ENCODE results near the gene CARD14.
"Not testable (repeated sequence)": the region's sequence is repeated elsewhere in the genome, so short reads cannot be mapped to it uniquely, and the experiment has no call there.

CARD14 gene

DNA sequence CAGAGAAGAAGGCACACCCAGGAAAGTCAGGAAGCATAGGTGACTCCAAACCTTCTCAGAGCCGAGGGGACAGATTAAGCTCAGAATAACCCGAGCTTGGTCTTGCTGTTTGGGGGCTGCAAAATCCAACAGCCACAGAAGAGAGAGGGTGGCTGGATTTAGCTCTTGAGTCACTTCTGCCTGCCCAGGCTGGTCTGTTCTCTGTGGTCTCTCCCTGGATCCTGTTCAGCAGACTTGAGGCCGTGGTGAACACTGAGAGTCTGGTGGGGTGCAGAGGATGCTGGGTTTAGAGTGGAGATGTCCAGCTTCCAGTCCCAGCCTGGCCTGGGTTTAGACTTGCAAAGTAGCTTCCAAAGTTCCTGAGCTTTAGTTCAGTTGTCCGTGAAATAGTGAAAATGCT, 59.2 kb downstream of the CARD14 start:
- DNase-seq: no peak

DNA sequence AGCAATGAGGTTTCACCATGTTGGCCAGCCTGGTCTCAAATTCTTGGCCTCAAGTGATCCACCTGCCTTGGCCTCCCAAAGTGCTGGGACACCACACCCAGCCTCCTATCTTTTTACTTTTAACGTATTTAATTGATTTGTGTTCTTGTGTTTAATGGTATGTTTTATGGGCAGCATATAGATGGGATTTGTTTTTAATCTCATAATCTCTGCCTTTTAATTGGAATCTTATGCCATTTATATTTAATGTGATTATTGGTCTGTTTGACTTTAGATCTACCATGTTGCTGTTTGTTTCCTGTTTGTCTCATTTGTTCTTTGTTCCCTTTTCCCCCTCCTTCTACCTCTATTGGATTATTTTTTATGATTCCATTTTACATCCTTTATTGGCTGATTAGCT, 62.6 kb downstream of the CARD14 start:
- DNase-seq: no peak

DNA sequence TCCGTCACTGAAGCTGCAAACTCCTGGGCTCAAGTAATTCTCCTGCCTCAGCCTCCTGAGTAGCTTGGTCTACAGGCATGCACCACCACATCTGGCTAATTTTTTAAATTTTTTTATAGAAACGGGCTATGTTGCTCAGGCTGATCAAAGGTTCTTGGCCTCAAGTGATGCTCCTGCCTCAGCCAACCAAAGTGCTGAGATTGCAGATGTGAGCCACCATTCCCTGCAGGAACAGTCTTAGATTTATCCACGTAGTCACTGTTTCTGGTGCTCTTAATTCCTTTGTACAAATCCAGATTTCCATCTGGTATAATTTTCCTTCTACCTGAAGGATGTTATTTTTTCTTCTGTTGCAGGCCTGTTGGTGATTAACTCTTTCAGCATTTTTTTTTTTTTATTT, 63.4 kb downstream of the CARD14 start:
- no peak for DNase-seq

DNA sequence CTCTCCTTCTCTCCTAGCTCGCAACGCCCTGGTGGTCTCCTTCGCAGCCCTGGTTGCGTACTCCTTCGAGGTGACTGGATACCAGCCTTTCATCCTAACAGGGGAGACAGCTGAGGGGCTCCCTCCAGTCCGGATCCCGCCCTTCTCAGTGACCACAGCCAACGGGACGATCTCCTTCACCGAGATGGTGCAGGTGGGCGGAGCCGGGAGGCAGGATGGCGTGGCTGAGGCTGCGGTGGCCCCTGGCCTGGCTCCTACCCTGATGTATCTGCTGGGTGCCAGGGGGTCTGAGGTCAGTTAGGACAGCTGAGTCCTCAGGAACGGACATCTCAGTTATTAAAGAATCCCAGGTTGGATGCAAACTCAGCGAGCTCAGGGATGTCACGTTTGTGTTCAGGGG, 67.1 kb downstream of the CARD14 start:
- no peak for DNase-seq

DNA sequence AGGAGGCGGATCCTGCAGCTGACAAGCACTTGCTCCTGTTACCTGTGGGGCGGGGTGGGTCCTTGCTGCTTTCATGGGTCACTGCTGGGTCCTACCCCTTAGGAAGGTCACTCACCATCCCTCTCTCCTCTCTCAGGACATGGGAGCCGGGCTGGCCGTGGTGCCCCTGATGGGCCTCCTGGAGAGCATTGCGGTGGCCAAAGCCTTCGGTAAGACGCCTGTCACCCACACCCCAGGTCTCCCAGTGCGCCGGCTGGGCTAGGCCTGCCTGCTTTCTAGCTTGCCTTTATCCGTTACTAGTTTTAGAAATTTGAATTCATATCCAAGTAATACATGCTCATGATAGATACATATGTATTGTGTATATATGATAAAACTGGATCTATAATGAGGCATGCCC, 67.6 kb downstream of the CARD14 start:
- no peak for DNase-seq

DNA sequence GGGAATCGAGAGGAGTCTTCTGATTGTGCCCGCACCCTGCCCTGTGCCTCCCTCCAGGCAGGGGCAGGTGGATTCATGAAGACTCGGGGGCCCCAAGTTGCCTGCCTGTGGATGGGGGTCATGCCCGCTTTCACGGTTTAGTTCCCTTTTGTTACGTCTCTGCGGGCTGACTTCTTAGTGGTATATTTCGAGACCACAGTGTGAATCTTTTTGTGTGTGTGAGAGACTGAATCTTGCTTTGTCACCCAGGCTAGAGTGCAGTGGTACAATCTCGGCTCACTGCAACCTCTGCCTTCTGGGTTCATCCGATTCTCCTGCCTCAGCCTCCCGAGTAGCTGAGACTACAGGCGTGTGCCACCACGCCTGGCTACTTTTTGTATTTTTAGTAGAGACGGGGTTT, 72.7 kb downstream of the CARD14 start:
- DNase-seq: no peak

DNA sequence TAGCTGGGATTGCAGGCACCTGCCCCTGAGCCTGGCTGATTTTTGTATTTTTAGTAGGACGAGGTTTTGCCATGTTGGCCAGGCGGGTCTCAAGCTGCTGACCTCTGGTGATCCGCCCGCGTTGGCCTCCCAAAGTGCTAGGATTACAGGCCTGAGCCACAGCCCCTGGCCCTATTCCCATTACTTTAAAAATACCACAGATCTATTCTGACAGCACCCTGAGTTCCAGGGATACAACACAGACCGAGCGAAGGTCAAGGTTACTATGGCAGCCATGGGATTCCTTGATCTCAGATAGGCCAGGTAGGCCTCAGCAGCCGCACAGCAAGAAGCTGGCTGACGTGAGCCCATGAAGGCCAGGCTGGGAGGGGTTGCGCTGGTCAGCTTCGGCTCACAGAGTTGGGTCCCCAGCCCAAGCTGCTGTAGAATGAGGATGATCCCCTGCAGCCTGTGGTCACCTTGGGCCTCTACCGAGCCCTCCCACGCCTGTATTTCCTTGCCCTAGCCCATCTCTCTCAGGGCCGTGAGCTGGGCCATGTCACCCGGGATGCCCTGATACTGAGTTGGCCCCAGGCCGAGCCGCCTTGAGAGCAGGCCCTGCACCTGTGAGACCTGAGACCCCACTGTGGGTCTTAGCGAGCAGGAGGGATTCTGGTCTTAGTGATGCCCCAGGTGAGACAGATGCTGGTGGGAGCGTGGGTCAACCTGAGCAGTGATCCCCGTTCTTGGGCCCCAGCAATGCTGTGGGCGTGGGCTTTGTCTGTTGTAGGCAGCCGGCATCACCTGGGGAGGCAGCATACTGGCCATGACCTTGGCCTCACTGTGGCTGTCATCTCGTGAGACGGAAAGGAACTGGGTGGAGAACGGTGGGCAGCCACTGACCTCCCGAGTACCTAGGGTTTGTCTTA, 74.0 kb downstream of the CARD14 start:
- DNase-seq: no peak

DNA sequence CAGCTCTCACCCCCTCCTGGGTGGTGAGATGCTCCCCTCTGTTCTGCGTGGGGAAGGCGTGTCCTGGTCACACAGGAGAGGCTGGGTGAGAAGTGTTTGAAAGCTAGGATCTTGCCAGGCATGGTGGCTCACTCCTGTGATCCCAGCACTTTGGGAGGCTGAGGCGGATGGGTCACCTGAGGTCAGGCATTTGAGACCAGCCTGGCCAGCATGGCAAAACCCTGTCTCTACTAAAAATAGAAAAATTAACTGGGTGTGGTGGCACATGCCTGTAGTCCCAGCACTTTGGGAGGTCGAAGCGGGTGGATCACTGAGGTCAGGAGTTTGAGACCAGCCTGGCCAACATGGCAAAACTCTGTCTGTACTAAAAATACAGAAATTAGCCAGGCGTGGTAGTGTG, 74.6 kb downstream of the CARD14 start:
- DNase-seq: not testable (repeated sequence)

DNA sequence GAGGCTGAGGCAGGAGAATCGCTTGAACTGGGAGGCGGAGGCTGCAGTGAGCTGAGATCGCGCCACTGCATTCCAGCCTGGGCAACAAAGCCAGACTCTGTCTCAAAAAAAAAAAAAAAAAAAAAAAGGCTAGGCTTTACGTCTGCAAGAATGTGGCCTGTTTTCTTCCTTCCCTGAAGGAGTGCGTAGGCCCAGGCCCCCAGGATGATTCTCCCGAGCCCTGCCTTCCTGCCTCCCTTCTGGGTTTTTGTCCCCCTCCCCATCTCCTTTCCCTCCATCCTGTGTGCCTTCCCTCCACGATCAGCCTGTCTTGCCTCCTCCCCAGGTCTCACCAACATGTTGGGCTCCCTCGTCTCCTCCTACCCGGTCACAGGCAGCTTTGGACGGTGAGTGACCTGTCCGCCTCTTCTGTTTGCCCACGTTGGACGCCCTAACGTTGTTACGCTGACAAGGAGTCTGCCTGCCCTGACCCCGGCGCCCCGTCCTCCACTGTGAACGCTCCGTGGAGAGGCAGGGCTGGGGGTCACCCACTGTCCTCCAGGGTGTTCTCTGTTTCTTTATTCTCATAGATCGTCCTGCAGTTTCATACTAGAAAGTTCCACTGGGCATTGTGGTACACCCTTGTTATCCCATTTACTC, 75.2 kb downstream of the CARD14 start:
- DNase-seq: no peak

DNA sequence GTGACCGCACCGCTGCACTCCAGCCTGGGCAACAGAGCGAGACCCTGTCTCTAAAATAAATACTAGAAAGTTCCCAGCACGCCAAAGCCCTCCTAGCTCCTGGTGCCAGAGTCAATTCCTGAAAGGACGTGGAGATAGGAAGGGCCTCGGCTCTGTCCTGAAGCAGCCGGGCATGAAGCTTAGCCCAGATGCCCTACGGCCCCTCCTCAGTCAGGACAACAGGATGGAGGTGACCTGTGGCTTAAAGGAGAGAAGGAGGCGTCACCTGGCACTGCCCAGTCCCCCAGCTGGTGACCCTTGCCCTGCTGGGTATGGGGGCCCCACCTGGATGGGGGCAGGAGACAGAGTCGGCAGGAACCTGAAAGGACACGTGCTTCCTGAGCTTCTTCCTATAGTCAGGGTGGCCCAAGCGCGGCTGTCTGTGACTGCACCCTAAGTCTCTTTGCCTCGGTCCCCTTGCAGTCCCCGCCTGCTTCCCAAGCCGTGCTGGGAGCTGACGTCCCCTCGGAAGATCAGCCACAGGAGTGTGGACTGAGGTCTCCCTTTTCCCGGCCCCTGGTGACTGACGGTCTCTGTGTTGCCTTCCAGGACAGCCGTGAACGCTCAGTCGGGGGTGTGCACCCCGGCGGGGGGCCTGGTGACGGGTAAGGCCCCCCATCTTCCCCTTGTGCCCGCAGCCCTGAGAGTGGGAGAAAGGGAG, 75.9 kb downstream of the CARD14 start:
- DNase-seq: no peak

DNA sequence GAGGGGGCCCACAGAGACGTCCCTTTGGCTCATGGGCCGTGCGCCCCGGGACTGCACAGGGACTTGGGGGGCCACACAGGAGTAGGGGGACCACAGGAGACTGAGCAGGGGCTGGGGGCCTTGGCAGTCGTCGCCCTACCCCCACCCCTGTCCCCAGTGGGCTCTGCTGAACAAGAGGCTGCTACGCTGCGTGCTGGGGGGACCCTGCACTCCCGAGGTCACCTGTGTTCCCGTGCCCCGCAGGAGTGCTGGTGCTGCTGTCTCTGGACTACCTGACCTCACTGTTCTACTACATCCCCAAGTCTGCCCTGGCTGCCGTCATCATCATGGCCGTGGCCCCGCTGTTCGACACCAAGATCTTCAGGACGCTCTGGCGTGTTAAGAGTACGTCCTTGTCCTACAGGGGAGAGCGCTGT, 76.4 kb downstream of the CARD14 start:
- DNase-seq: no peak

DNA sequence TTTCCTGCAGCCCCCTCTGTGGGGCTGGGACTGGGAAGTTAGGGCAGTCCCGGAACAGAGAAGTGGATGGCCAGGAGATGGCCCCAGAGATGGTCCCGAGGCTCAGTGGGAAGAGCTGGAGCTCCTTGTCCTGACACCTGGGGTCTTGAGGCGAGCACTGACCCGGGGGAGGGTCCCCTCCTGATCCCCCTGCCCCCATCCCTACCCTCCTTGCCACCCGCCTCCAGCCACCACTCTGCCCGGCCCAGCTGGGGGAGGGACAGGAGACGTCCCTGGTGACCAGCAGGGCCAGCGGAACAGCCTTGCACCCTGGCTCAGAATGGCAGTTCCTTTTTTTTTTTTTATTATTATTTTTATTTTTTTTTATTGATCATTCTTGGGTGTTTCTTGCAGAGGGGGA, 76.9 kb downstream of the CARD14 start:
- DNase-seq: no peak

DNA sequence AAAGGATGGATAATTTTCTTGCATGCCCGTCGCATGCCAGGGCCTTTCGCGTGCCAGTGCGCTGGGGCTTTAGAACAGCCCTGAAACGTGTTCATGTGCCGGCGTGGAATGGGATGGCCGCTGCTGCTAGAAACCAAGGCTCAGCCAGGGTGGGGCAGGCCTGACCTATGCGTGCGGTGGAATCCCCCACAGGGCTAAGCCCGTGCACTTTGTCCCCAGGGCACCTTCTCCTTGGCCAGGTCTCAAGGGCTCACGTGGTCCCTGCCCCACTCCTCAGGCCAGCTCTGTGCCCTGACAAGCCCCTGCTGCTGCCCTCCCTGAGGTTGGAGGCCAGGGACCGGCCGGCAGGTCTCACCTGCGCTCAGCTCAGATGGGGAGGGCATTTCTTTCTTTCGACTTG, 77.7 kb downstream of the CARD14 start:
- DNase-seq: no peak

DNA sequence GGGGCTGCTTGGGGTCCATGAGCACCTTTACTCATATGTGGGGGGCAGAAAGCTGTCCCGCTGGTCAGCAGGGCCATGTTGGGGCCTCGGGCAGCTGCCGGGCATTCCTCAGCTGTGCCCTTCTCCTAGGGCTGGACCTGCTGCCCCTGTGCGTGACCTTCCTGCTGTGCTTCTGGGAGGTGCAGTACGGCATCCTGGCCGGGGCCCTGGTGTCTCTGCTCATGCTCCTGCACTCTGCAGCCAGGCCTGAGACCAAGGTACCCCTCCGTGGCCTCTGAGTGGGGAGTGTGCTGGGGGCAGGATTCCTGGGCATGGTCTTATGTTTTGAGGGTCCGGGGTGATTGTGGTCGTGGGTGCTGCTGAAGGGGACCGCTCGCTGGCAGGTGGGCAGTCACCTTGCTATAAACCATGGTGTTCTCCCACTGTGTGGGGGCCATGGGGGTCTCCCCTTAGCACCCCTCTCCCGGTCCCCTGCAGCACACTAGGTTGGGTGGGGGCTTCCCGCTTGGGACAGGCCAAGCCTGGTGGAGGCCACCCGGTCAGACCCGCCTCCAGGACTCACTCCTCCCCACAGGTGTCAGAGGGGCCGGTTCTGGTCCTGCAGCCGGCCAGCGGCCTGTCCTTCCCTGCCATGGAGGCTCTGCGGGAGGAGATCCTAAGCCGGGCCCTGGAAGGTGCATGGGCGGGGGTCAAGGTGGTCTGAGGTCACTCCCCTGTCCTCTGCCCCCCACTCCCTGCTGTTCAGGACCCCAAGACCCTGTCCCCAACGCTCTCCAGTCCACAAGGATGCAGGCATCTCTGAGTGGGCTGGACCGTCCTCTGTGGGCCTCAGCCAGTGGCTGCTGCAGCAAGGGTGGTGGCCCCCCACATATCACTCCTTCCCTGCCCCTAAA, 78.4 kb downstream of the CARD14 start:
- DNase-seq: no peak

DNA sequence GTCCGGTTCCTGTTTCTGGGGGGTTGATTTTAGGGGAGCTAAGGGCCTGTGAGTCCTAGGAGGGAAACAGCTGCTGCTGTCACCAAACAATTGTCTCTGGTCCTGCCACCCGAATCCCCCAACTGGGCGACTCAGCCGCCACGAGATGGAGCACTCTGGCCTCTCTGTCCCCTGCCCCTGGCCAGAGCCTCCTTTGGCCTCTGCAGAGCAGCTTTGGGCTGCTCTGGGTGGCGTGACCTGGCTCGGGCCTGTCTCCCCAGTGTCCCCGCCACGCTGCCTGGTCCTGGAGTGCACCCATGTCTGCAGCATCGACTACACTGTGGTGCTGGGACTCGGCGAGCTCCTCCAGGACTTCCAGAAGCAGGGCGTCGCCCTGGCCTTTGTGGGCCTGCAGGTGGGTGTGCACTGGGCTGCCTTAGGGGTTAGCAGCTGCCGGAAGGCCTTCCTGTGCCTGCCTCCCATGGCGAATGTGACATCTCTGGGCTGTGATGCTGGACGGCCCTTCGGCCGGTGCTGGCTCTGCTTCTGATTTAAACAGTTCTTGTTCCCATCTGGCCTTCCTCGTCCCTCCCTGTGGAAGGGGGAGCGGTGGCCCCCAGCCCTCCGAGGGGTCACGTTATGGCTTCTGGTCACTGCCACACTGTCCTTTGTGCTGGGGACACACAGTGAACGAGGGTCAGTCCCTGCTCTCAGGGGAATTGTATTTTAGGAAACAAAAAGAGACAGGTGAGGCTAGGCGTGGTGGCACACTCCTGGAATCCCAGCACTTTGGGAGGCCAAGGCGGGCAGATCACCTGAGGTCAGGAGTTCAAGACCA, 79.3 kb downstream of the CARD14 start:
- no peak for DNase-seq

DNA sequence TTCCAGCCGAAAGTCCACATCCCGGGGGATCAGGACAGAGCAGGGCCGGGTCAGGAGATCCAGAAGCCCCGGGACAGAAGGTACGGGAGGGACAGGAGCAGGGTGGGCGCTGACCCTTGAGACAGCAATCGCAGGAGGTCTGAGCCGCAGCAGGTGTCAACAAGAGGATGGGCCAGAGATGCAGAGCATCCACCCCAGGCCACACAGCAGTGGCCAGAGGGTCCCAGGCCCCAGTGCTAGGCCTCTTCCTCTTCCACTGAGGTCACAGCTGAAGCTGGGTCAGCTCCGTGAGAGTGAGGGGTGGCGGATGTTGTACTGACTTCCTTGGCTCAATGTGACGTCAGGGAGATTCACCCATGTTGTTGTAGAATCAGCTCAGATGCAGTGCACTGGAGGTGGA, 82.1 kb downstream of the CARD14 start:
- no peak for DNase-seq

DNA sequence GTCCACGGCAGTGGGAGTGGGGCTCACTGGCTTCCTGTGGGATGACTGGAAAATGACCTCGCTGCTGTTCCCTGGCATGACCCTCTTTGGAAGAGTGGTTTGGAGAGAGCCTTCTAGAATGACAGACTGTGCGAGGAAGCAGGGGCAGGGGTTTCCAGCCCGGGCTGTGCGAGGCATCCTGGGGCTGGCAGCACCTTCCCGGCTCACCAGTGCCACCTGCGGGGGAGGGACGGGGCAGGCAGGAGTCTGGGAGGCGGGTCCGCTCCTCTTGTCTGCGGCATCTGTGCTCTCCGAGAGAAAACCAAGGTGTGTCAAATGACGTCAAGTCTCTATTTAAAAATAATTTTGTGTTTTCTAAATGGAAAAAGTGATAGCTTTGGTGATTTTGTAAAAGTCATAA, 83.0 kb downstream of the CARD14 start:
- DNase-seq: peak; percentile 87

DNA sequence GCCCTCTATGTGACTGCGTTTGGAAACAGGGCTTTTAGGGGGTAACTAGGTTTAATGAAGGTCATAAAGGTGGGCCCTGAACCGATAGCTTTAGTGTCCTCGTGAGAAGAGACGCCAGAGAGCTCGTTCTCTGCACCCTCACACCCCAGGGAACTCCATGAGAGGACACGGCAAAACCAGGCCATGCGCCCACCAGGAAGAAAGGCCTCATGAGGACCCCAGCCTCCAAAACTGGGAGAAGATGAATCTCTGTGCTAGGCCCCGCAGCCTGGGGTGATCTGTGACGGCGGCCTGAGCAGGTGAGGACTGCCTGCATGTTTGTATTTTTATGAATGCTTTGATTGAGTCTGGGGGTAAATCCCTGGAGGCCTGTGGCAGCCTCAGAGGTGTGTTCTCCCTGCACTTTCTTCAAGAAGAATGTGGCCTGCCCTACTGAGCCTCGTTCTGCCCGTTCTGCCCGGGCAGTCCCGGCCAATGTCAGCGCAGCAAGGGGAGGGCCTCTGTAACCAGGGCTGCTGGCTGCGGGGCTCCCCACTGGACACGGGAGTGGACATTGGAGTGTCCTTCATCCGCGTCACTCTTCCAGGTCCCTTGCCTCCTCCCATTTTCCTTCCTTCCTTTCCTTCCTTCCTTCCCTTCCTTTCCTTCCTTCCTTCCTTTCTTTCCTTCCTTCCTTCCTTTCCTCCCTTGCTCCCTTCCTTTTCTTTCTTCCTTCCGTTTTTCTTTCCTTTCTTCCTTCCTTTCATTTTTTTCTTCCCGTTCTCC, 84.0 kb downstream of the CARD14 start:
- no peak for DNase-seq

DNA sequence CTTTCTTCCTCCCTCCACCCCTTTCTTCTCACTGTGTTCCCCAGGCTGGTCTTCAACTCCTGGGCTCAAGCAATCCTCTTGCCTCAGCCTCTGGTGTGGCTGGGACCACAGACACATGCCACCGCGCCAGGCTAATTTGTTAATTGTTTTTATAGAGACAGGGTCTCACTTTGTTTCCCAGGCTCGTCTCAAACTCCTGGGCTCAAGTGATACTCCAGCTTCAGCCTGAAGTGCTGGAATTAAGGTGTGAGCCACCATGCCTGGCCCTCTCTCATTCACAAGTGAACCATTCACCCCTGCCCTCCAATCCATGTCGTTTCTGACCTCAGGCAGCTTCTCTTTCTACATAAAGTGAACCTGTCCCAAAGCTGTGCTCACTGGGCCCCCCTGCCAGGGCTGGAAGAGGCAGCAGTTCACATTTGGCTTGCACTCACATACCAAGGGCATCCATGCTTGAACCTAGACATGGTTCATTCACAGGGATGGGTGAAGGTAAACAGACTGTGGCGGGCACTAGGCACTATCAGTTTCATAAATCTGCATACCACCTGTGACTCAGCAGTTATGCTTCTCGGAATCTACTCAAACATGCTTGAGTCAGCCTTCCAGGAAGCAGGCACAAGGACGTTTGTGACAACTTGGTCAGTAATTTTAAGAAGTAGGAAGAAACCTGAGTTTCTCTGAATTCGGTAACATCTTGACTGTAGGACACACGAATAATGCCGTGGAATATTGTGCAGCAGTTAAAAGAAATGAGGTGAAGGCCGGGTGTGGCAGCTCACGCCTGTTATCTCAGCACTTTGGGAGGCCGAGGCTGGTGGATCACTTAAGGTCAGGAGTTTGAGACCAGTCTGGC, 84.8 kb downstream of the CARD14 start:
- DNase-seq: peak; percentile 74

DNA sequence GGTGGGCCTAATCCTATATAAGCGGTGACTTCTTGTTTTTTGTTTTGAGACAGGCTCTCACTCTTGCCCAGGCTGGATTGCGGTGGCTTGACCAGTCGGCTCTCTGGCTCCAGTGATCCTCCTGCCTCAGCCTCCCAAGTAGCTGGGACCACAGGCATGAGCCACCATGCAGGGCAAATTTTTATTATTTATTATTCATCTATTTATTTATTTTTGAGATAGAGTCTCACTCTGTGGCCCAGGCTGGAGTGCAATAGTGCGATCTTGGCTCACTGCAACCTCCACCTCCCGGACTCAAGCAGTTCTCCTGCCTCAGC, 86.2 kb downstream of the CARD14 start:
- no peak for DNase-seq
